Uterus (tissue), 2 donors: ENCODE data around the gene MAP4K4.

Experiments used
- CTCF ChIP-seq, 4 experiments: fragments of 200-600 bp in 2 of 4; fragments of 450-650 bp in 2 of 4; sonication (generic) in 2 of 4; IDR thresholded peaks; one replicate each; pipeline ENCODE4 v1.5.1; 2016 to 2019; ENCODE audit warnings: antibody characterized with exemption in 4 of 4, mild to moderate bottlenecking in 2 of 4, moderate library complexity in 1 of 4
- POLR2A ChIP-seq, 2 donors: fragments of 450-650 bp; IDR thresholded peaks; one replicate each; pipeline ENCODE4 v1.6.1; 2016; ENCODE audit warnings: antibody characterized with exemption in 2 of 2, mild to moderate bottlenecking in 1 of 2, moderate library complexity in 1 of 2

GRCh38 chr2:101684313-101684712 is 13.2 kb upstream of the MAP4K4 start:
- TF ChIP-seq CTCF (IDR thresholded peaks at IDR 0.05), result no peak
- no peak for TF ChIP-seq POLR2A (IDR thresholded peaks at IDR 0.05)
